Measurements from ENCODE around the gene A2M.

Gene A2M

DNA sequence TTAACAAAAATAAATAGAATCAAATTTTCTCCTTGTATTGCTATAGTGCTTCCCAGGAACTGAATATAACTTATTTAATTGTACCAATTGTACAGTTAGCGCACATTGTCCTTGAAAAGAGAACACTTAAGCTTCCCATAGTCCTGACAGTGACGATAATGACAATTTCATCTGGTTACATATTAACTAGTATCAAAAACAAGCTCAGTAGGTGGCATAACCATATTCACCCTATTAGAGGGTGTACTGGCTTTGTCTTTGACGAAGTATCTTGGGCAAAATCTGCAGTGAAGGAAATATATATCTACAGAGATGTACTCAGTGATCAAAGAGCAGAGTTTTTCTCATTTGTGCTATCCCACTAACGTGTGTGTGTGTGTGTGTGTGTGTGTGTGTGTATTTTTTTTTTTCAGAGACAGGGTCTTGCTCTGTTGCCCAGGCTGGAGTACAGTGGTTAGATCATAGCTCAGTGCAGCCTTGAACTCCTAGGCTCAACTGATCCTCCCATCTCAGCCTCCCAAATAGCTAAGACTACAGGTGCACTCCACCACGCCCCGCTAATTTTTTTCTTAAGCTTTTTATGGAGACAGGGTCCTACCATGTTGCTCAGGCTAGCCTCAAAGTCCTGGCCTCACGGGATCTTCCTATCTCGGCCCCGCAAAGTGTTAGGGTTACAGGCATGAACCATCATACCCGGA lies 4.9 kb upstream of the A2M start:
- no peak for DNase-seq

GRCh38 chr12:9118158-9118557 lies 2.4 kb upstream of the A2M start:
- no peak for DNase-seq

GRCh38 chr12:9114946-9115345 lies 773 bp downstream of the A2M start:
- DNase-seq = no peak

GRCh38 chr12:9113987-9114309 lies 1.8 kb downstream of the A2M start:
- no peak for DNase-seq

GRCh38 chr12:9113296-9113986 lies 2.3 kb downstream of the A2M start:
- DNase-seq = no peak

- no peak for DNase-seq
These were observed 3.5 kb downstream of the A2M start for GRCh38 chr12:9112076-9112853.

- DNase-seq = no peak
These were observed 4.2 kb downstream of the A2M start for GRCh38 chr12:9111525-9111924.

DNA sequence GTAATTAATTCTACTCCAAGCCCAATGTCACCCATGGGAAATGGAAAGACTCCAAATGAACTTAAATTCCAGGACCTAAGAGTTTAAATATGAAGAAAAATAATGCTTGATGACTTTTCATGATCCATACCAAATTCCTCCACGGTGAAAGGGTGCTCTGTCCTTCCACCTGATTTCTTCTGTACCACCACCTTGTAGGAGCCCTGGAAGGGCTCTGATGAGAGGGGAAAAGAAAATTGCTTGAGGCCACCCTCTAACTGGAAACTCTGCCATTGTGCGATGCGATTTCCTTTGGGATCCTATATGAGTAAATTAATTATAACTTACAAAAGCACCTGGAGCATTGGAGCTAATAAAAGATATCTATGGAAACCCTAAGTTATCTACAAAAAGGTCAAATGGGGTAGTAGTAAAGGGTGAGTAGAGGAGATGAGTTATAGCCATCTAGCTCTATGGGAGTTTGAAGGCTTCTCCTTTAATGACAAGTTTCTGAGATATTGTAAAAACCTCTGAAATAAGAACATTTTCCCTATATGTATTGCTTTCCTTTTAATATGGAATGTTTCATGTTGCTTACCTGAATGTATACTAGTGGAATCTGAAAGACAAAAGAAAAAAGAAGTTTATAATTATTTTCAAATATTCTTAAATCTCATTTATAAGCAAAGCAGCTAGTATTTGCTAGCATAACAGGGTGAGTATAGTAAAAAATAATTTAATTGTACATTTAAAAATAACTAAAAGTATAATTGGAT lies 5.8 kb downstream of the A2M start:
- no peak for DNase-seq

GRCh38 chr12:9109213-9109522 lies 6.6 kb downstream of the A2M start:
- DNase-seq = no peak

DNA sequence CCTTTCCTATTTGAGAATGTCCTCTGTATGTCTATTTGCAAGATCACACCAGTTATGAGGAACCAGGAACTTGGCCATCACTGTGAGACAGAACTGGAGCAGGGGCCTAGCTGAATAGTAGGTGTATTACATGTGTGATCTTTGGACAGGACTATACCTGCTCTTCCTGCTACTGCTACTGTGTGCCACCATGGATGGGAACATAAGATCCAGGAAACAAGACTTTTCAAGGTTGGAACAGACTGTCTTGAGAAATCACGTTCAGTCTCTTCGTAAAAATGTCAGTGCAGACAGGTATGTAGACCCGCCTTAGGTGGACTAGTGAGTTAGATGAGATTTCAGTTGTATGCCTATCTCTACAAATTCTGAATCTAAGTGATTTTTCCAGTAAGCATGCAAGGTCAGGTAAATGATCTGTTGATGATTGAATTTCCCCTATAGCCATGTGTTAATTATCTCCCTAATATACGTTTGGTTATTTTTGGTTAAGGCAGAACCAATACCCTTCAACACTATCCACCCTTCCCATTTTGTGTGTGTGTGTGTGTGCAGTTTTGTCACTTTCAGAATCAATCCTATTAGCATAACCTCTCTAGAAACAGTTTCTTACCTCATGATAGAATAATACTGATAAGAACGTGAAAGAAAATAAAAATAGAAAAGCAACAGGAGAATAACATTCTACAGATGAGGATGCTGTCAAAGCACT lies 7.1 kb downstream of the A2M start:
- DNase-seq = no peak

DNA sequence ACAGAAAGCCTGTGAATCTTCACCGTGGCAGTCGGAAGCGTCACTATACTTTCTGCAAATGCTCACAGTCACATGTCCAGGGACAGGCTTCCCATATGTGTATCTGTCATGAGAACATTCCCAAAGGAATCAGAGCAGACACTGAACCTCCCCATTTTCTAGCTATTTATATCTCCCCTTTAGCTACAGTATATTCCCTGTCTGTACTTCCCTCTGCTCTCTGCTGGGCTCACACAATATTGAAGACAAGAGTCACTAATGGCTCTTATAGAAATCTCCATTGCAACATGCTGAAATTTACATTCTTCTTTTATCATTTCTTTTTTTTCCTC lies 8.2 kb downstream of the A2M start:
- DNase-seq = no peak

- no peak for DNase-seq
These were observed 8.8 kb downstream of the A2M start for GRCh38 chr12:9106610-9107541.

- DNase-seq = no peak
These were observed 9.7 kb downstream of the A2M start for GRCh38 chr12:9106067-9106466.

DNA sequence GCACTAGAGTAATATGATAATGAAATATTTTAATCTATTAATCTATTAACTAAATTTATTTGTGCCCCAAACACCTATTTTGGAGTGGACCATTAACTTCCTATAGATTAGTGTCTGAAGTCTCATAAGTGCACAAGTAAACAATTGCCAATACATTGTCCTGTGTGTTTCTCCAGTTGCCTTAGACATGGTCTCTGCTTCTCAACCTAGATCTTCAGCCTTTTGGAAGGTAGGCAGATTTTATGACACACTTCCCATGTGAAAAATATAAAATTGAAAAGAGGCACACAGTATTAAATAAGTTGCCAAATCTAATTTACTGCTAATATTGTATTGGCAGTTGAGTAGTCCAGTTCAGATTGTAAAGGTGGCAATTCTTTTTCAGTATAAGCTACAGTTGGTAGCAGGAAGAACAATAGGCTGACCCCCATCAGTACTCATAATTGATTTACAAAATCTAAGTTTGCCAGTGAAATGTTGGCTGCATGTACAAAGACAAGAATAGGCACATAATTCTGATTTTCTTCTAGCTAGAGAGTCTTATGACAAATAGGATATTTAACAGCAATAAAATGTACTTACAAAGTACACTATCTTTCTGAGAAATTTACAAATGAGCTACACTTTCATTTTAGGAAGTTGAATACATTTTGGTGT lies 10.8 kb downstream of the A2M start:
- no peak for DNase-seq

DNA sequence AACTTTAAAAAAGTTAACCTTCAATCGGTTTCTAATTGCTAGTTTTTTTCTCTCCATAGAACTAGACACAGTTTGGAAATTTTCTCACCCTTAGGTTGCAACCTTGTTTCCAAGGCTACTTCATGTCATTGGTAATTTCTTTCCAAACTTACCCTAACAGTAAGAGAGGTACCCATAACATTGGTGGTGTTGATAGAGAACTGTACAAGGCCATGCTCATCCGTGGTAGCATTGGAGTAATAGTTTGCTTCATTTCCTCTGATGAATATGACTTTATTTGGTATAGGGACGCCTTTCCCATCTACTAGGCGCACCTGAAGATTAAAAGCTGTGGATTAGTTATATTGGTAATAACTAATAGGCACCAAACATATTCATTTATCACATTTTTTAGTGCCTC lies 11.6 kb downstream of the A2M start:
- DNase-seq = no peak

GRCh38 chr12:9103050-9103849 lies 12.5 kb downstream of the A2M start:
- no peak for DNase-seq

DNA sequence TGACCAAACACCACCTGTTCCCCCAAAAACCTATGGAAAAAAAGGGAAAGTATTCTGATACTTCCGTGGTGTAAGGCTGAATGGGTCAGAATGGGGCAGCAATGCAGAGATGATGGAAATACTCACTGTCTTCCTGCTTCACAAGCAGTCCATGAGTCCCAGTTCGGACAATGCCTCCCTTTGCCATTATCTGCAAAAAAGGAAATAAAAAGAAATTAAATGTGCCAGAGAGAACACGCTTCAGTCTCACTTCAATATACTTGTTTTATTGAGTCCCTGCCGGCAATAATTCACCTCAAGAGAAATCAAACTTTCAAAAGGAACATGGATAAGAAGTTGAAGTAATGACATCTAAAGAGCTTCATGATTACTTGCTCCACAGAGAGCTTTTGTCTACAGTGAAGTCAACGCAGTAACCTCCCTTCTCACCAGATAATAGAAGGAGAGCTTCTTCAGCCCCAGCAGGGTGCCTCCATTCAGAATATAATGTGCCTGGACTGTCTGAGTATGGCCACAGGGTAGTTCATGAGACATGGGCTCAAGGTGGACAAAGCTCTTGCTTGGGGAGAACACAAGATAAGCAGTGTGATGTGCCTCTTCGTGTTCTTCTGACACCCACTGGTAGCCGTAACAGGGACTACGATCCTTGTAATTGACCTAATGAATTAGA lies 14.6 kb downstream of the A2M start:
- no peak for DNase-seq

- DNase-seq = no peak
These were observed 16.0 kb downstream of the A2M start for GRCh38 chr12:9099552-9100190.

GRCh38 chr12:9098463-9099026 lies 17.2 kb downstream of the A2M start:
- DNase-seq = no peak

Measured in NCI-H1105 (cell line).